ENCODE results near the gene KPRP. TPM values are rescaled to one million over a fixed set of nuclear protein-coding genes. Genes with fewer than 3 reads are reported as not detected.

The KPRP gene
- total and polyA plus RNA-seq, 7 donors, result not detected

DNA sequence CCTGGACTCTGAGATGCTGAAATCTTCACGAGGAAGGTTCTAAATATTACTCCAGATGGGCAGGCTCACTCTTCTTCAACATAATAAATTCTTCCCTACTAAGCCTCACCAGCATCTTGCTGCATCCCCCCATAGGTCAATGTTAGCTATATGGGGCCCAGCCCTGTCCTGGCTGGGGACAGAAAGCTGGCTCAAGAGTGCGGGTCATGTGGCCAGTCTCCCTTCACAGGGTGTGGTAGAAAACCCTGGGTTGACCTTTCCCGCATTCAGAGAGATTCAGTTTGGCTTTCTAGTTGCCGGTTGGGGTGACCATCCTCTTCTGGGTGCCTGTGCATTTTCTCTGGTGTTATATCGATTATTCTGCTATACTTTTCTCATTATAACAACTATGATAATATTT is 19.8 kb upstream of the KPRP start:
- Histone ChIP-seq H3K27ac (no peak overlapping the region), H3K27me3 (no peaks in the 10 kb centered on the region), H3K4me1 (no peaks in the 10 kb centered on the region), H3K4me3 (no peak overlapping the region), H3K36me3 (no peaks in the 10 kb centered on the region), H3K9me3 (no peaks in the 10 kb centered on the region)
- no peak for DNase-seq
- TF ChIP-seq POLR2AphosphoS5 (IDR thresholded peaks at IDR 0.05), result no peak
- no peak for TF ChIP-seq EP300 (IDR thresholded peaks at IDR 0.05)
- TF ChIP-seq, protein P1, sequence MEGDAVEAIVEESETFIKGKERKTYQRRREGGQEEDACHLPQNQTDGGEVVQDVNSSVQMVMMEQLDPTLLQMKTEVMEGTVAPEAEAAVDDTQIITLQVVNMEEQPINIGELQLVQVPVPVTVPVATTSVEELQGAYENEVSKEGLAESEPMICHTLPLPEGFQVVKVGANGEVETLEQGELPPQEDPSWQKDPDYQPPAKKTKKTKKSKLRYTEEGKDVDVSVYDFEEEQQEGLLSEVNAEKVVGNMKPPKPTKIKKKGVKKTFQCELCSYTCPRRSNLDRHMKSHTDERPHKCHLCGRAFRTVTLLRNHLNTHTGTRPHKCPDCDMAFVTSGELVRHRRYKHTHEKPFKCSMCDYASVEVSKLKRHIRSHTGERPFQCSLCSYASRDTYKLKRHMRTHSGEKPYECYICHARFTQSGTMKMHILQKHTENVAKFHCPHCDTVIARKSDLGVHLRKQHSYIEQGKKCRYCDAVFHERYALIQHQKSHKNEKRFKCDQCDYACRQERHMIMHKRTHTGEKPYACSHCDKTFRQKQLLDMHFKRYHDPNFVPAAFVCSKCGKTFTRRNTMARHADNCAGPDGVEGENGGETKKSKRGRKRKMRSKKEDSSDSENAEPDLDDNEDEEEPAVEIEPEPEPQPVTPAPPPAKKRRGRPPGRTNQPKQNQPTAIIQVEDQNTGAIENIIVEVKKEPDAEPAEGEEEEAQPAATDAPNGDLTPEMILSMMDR (IDR thresholded peaks at IDR 0.05), result no peak
- intact Hi-C loops (cut with DNase I), result no loop called here
- 72 to 81% methylated on average over 5 of the region's 5 CpGs for WGBS, 2 donors

DNA sequence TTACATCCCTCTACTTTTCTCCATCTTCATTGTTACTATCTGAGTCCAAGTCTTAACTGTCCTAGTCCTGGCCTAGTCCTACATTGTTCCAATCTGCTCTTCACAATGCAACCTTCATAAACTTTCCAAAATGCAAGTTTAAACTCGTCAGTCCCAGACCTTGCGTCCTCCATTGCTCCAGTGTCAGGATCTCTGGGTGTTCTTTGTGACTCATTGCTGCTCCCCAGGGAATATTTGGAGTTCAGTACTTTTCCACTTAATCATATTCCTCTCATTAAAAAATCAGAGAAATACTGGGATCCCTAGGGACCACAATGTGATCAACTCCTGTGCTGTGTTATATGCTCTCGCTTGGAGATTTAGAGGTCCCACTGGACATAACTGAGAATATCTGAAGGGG is 18.0 kb upstream of the KPRP start:
- WGBS, 2 donors, result 80 to 86% methylated on average over 3 of the region's 3 CpGs
- no peaks in the 10 kb centered on the region for H3K27me3 ChIP-seq
- TF ChIP-seq POLR2A (IDR thresholded peaks at IDR 0.05) (no peak), EP300 (IDR thresholded peaks at IDR 0.05) (no peak)
- TF ChIP-seq, protein P1 (IDR thresholded peaks at IDR 0.05), result no peak
- no peak overlapping the region for H3K27ac ChIP-seq
- DNase-seq, result no peak
- no peaks in the 10 kb centered on the region for H3K36me3 ChIP-seq
- H3K4me1 ChIP-seq, result no peaks in the 10 kb centered on the region
- intact Hi-C loops (cut with DNase I), result no loop called here
- no peak overlapping the region for H3K4me3 ChIP-seq
- no peaks in the 10 kb centered on the region for H3K9me3 ChIP-seq

DNA sequence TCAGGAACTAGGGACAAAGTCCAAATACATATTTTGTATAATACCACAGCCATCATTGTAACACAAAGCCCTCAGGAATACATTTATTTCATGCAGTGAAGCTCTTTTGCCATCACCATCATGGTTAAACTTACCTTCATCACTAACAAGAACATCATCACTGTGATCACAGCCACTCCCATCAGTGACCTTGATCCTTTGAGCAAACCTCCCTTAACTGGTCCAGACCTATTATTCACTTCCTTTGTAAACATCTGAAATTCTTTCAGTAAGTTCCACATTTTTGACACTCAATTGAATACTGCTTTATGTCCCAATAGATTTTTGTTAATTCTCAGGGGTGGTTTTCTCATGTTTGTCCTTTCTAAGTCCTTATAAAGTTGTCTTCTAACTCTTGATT is 16.2 kb upstream of the KPRP start:
- no peak for DNase-seq
- TF ChIP-seq EP300 (IDR thresholded peaks at IDR 0.05) (no peak), POLR2A (IDR thresholded peaks at IDR 0.05) (no peak), POLR2AphosphoS5 (IDR thresholded peaks at IDR 0.05) (no peak)
- TF ChIP-seq, protein P1 (IDR thresholded peaks at IDR 0.05), result no peak
- intact Hi-C loops (cut with DNase I), result no loop called here
- H3K4me3 ChIP-seq, result no peak overlapping the region
- H3K9me3 ChIP-seq, result no peaks in the 10 kb centered on the region
- no peaks in the 10 kb centered on the region for H3K27me3 ChIP-seq
- H3K27ac ChIP-seq, result no peak overlapping the region
- no peaks in the 10 kb centered on the region for H3K4me1 ChIP-seq
- H3K36me3 ChIP-seq, result no peaks in the 10 kb centered on the region

DNA sequence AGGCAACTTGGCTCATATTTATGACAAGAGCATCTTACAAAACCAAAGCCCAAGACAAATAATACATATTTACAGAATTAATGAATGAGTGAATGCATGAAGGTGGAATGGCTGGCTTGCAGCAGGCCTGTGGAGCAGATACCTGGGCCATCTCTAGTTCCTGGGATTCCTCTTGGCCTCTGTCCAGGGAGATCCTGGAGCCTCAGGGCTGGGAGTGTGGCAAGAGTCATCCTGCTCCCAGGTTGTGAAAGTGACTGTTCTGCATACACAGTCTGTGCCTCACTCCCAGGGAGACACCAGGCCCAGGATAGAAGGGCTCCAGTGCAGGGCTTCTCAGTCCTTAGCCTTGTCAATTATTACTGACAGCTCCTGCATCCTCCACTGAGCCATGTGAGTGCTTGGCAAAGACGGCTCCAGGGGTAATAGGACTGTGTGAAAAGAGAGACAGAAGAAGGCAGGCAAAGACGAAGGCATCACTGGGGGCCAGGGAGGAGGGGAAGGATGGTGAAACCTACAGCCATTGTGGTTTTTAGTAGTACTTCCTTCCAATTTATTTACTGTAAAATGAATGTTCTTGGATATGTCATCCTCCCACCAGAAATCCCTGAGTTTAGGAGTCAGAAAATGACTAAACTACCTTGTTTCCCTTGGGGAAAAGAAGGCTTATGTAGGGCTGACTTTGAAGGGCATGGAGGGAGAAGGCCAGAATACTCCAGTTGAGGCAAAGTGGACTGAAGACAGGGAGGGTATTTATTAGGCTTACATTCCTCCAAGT is 14.3 kb upstream of the KPRP start:
- intact Hi-C loops (cut with DNase I), result no loop called here
- Histone ChIP-seq H3K27ac (no peak overlapping the region), H3K9me3 (no peaks in the 10 kb centered on the region), H3K27me3 (no peaks in the 10 kb centered on the region), H3K4me3 (no peak overlapping the region), H3K36me3 (no peaks in the 10 kb centered on the region), H3K4me1 (no peaks in the 10 kb centered on the region)
- WGBS, 2 donors, result 65 to 70% methylated on average over 2 of the region's 2 CpGs
- TF ChIP-seq POLR2AphosphoS5 (IDR thresholded peaks at IDR 0.05) (no peak), EP300 (IDR thresholded peaks at IDR 0.05) (no peak), POLR2A (IDR thresholded peaks at IDR 0.05) (no peak)
- TF ChIP-seq, protein P1 (IDR thresholded peaks at IDR 0.05), result no peak
- no peak for DNase-seq

DNA sequence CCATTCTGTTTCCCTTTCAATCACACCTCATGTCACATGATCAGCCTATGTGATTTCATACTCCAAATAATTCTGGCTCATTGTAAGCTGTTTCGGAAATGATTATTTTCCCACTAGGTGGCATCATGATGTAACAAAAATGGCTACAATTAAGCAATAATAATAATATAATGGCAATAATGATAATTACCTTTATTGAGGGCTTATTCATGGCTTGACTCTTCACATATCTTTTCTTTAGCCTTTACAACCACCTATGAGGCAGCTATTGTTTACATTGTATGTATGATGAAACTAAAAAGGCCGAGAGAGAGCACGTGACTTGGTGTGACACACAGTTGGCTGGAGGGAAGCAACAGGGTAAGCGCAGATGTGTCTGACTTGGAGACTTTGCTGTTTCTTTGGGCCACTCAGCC is 12.5 kb upstream of the KPRP start:
- 36 to 65% methylated on average over 4 of the region's 4 CpGs for whole genome bisulfite sequencing, 2 donors
- Histone ChIP-seq H3K36me3 (no peaks in the 10 kb centered on the region), H3K4me1 (no peaks in the 10 kb centered on the region), H3K4me3 (no peak overlapping the region), H3K27me3 (no peaks in the 10 kb centered on the region), H3K9me3 (no peaks in the 10 kb centered on the region), H3K27ac (no peak overlapping the region)
- no peak for DNase-seq
- intact Hi-C loops (cut with DNase I), result no loop called here
- TF ChIP-seq POLR2AphosphoS5 (IDR thresholded peaks at IDR 0.05) (no peak), POLR2A (IDR thresholded peaks at IDR 0.05) (no peak), EP300 (IDR thresholded peaks at IDR 0.05) (no peak)
- TF ChIP-seq, protein P1 (IDR thresholded peaks at IDR 0.05), result no peak
